SK-N-SH treated with all-trans-retinoic acid at 6 μM for 48 hours (cell line): ENCODE results near the gene IKZF3.

Source experiments
- ARNTL ChIP-seq: fragments of 450-650 bp; formaldehyde crosslinking; IDR thresholded peaks from 2 replicates; pipeline ENCODE4 v1.5.0; 2020; ENCODE audit warnings: low read depth, mild to moderate bottlenecking, moderate library complexity, borderline replicate concordance
- BACH2 ChIP-seq: fragments of 250-450 bp; sonication (Bioruptor Pico); IDR thresholded peaks from 2 replicates; pipeline ENCODE4 v1.9.0; 2021; ENCODE audit warnings: mild to moderate bottlenecking, borderline replicate concordance
- GLIS3 ChIP-seq: fragments of 250-450 bp; sonication (Bioruptor Pico); IDR thresholded peaks from 2 replicates; pipeline ENCODE4 v1.5.0; 2020; ENCODE audit warnings: mild to moderate bottlenecking, moderate library complexity
- OSR1 ChIP-seq: fragments of 250-450 bp; sonication (Bioruptor Pico); IDR thresholded peaks from 2 replicates; pipeline ENCODE4 v1.8.0; 2022; ENCODE audit warnings: moderate library complexity, mild to moderate bottlenecking, inconsistent platforms
- SNAI2 ChIP-seq: fragments of 250-450 bp; sonication (Bioruptor Pico); IDR thresholded peaks from 2 replicates; pipeline ENCODE4 v1.5.0; 2020; ENCODE audit warnings: mild to moderate bottlenecking, moderate library complexity
- ZC3H10 ChIP-seq: fragments of 250-450 bp; sonication (Bioruptor Pico); IDR thresholded peaks from 2 replicates; pipeline ENCODE4 v1.5.1; 2021; ENCODE audit warnings: mild to moderate bottlenecking, moderate library complexity
- ZFP3 ChIP-seq: fragments of 250-450 bp; sonication (Bioruptor Pico); IDR thresholded peaks from 2 replicates; pipeline ENCODE4 v1.5.0; 2020; ENCODE audit warnings: mild to moderate bottlenecking, moderate library complexity
- ZFP30 ChIP-seq: fragments of 450-650 bp; formaldehyde crosslinking; IDR thresholded peaks from 2 replicates; pipeline ENCODE4 v1.5.0; 2022; ENCODE audit warnings: mild to moderate bottlenecking, moderate library complexity
- ZNF70 ChIP-seq: fragments of 450-650 bp; formaldehyde crosslinking; IDR thresholded peaks from 2 replicates; pipeline ENCODE4 v1.5.0; 2020; ENCODE audit warnings: mild to moderate bottlenecking, moderate library complexity
- TF ChIP-seq, protein P1 (sequence below): fragments of 250-450 bp; sonication (Bioruptor Pico); IDR thresholded peaks from 2 replicates; pipeline ENCODE4 v1.5.1; 2021; ENCODE audit warnings: mild to moderate bottlenecking, moderate library complexity
- TF ChIP-seq, protein P2 (sequence below): fragments of 250-450 bp; sonication (Bioruptor Pico); IDR thresholded peaks from 2 replicates; pipeline ENCODE4 v1.5.1; 2020; ENCODE audit warnings: low read depth, mild to moderate bottlenecking, moderate library complexity
- TF ChIP-seq, protein P3 (sequence below): fragments of 250-450 bp; sonication (Bioruptor Pico); IDR thresholded peaks from 2 replicates; pipeline ENCODE4 v1.5.0; 2020; ENCODE audit warnings: mild to moderate bottlenecking, moderate library complexity
- TF ChIP-seq, protein P4 (sequence below): fragments of 250-450 bp; sonication (Bioruptor Pico); IDR thresholded peaks from 2 replicates; pipeline ENCODE4 v1.8.0; 2021; ENCODE audit warnings: low read depth, mild to moderate bottlenecking, moderate library complexity, borderline replicate concordance
- TF ChIP-seq, protein P5 (sequence below): fragments of 250-450 bp; sonication (Bioruptor Pico); IDR thresholded peaks from 2 replicates; pipeline ENCODE4 v1.8.0; 2020; ENCODE audit warnings: mild to moderate bottlenecking, moderate library complexity, borderline replicate concordance

DNA sequence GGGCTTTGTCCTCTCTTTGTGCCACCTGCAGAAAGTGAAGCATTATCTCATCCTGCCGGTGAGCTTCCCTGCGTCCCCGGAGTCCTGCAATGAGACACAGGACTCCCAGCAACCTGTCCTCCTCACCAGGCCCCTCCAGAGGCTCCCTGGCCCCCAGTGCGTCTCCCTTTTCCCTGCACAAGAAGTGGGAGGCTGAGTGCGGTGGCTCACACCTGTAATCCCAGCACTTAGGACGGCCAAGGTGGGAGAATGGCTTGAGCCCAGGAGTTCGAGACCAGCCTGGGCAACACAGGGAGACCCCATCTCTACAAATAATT, 118.0 kb downstream of the IKZF3 start:
- TF ChIP-seq, protein P1, sequence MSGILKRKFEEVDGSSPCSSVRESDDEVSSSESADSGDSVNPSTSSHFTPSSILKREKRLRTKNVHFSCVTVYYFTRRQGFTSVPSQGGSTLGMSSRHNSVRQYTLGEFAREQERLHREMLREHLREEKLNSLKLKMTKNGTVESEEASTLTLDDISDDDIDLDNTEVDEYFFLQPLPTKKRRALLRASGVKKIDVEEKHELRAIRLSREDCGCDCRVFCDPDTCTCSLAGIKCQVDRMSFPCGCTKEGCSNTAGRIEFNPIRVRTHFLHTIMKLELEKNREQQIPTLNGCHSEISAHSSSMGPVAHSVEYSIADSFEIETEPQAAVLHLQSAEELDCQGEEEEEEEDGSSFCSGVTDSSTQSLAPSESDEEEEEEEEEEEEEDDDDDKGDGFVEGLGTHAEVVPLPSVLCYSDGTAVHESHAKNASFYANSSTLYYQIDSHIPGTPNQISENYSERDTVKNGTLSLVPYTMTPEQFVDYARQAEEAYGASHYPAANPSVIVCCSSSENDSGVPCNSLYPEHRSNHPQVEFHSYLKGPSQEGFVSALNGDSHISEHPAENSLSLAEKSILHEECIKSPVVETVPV (CRISPR knock-in tag), result no peak
- TF ChIP-seq ARNTL (CRISPR knock-in tag), result no peak
- TF ChIP-seq ZFP3 (CRISPR knock-in tag), result no peak
- no peak for TF ChIP-seq ZNF70 (CRISPR knock-in tag)
- no peak for TF ChIP-seq SNAI2 (CRISPR knock-in tag)
- TF ChIP-seq, protein P2, sequence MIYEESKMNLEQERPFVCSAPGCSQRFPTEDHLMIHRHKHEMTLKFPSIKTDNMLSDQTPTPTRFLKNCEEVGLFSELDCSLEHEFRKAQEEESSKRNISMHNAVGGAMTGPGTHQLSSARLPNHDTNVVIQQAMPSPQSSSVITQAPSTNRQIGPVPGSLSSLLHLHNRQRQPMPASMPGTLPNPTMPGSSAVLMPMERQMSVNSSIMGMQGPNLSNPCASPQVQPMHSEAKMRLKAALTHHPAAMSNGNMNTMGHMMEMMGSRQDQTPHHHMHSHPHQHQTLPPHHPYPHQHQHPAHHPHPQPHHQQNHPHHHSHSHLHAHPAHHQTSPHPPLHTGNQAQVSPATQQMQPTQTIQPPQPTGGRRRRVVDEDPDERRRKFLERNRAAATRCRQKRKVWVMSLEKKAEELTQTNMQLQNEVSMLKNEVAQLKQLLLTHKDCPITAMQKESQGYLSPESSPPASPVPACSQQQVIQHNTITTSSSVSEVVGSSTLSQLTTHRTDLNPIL (CRISPR knock-in tag), result no peak
- TF ChIP-seq, protein P3, sequence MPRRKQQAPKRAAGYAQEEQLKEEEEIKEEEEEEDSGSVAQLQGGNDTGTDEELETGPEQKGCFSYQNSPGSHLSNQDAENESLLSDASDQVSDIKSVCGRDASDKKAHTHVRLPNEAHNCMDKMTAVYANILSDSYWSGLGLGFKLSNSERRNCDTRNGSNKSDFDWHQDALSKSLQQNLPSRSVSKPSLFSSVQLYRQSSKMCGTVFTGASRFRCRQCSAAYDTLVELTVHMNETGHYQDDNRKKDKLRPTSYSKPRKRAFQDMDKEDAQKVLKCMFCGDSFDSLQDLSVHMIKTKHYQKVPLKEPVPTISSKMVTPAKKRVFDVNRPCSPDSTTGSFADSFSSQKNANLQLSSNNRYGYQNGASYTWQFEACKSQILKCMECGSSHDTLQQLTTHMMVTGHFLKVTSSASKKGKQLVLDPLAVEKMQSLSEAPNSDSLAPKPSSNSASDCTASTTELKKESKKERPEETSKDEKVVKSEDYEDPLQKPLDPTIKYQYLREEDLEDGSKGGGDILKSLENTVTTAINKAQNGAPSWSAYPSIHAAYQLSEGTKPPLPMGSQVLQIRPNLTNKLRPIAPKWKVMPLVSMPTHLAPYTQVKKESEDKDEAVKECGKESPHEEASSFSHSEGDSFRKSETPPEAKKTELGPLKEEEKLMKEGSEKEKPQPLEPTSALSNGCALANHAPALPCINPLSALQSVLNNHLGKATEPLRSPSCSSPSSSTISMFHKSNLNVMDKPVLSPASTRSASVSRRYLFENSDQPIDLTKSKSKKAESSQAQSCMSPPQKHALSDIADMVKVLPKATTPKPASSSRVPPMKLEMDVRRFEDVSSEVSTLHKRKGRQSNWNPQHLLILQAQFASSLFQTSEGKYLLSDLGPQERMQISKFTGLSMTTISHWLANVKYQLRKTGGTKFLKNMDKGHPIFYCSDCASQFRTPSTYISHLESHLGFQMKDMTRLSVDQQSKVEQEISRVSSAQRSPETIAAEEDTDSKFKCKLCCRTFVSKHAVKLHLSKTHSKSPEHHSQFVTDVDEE, result no peak
- no peak for TF ChIP-seq OSR1 (CRISPR knock-in tag)
- TF ChIP-seq, protein P4, sequence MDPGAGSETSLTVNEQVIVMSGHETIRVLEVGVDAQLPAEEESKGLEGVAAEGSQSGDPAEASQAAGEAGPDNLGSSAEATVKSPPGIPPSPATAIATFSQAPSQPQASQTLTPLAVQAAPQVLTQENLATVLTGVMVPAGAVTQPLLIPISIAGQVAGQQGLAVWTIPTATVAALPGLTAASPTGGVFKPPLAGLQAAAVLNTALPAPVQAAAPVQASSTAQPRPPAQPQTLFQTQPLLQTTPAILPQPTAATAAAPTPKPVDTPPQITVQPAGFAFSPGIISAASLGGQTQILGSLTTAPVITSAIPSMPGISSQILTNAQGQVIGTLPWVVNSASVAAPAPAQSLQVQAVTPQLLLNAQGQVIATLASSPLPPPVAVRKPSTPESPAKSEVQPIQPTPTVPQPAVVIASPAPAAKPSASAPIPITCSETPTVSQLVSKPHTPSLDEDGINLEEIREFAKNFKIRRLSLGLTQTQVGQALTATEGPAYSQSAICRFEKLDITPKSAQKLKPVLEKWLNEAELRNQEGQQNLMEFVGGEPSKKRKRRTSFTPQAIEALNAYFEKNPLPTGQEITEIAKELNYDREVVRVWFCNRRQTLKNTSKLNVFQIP (CRISPR knock-in tag), result no peak
- no peak for TF ChIP-seq BACH2 (CRISPR knock-in tag)
- no peak for TF ChIP-seq ZFP30
- TF ChIP-seq, protein P5, sequence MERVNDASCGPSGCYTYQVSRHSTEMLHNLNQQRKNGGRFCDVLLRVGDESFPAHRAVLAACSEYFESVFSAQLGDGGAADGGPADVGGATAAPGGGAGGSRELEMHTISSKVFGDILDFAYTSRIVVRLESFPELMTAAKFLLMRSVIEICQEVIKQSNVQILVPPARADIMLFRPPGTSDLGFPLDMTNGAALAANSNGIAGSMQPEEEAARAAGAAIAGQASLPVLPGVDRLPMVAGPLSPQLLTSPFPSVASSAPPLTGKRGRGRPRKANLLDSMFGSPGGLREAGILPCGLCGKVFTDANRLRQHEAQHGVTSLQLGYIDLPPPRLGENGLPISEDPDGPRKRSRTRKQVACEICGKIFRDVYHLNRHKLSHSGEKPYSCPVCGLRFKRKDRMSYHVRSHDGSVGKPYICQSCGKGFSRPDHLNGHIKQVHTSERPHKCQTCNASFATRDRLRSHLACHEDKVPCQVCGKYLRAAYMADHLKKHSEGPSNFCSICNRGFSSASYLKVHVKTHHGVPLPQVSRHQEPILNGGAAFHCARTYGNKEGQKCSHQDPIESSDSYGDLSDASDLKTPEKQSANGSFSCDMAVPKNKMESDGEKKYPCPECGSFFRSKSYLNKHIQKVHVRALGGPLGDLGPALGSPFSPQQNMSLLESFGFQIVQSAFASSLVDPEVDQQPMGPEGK (CRISPR knock-in tag), result no peak
- TF ChIP-seq GLIS3 (CRISPR knock-in tag), result no peak
- no peak for TF ChIP-seq ZC3H10 (CRISPR knock-in tag)
